GM13976 (cell line): Measurements from ENCODE around the gene ARHGAP1.

ENCODE experiments used
- DNase-seq: peaks from one replicate; pipeline ENCODE4 v3.0.0; 2012; ENCODE audit warnings: low spot score
- in situ Hi-C: fragments of 300-500 bp; cut with MboI; formaldehyde crosslinking; loops from one replicate; pipeline ENCODE4 v1.12.0; 2022; ENCODE audit warnings: low sequenced_read_pairs, mixed read lengths, inconsistent platforms; ENCODE audit not compliant: unreplicated experiment
- TF ChIP-seq, protein P1 (sequence below): IDR thresholded peaks from 2 replicates; pipeline ENCODE4 v1.5.1; 2012; ENCODE audit warnings: borderline replicate concordance, mild to moderate bottlenecking; ENCODE audit not compliant: insufficient read depth; ENCODE audit errors: extremely low read depth, missing control alignments, control extremely low read depth

Gene ARHGAP1

DNA sequence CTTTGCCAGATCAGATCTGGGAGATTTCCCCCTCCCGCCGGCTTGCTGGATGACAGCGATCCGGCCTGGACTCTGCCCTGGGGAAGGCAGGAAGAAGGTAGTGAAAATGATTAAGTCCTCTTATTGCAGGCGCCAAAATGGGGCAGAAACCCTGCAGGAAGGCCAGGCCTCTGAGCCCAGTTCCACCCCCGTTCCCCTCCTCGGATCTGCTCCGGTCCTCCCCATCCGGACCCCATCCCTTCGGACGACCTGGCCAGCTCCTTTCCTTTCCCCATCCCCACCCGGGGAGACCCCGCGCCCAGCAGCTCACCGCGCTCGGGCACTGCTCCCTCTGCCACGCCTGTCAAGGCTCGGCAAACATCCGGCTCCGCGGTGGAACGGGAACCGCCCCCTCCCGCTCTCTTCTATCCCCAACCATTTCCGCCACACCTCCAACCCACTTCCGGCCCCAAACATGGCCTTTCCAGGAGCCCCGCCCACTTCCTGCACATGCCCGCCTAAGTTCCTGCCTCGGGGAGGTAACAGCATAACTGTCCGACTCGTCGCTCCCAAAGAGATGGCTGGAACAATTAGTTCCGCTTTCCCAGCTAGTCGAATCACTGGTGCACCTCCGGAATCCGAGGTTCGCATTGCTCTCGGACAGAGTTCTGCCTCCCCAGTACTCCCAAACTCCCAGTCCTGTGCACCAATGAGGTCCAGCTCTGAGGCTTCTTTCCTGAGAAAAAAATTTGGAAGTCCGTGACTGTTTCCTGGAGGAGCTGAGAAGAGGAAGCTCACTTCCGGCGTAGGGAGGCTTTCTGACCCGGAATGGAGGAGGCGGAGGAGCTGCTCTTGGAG is at the start of gene ARHGAP1, which contains the start of gene ZNF408:
Gene ARHGAP1, minus strand, starts transcription at position 379 of the 837 bp plus-strand sequence. CDS start 4,512 bp downstream, outside the sequence.
Gene ZNF408, plus strand, starts transcription at position 791 of the 837 bp plus-strand sequence. Its CDS starts 17 bp downstream, at position 808.
- TF ChIP-seq, protein P1, sequence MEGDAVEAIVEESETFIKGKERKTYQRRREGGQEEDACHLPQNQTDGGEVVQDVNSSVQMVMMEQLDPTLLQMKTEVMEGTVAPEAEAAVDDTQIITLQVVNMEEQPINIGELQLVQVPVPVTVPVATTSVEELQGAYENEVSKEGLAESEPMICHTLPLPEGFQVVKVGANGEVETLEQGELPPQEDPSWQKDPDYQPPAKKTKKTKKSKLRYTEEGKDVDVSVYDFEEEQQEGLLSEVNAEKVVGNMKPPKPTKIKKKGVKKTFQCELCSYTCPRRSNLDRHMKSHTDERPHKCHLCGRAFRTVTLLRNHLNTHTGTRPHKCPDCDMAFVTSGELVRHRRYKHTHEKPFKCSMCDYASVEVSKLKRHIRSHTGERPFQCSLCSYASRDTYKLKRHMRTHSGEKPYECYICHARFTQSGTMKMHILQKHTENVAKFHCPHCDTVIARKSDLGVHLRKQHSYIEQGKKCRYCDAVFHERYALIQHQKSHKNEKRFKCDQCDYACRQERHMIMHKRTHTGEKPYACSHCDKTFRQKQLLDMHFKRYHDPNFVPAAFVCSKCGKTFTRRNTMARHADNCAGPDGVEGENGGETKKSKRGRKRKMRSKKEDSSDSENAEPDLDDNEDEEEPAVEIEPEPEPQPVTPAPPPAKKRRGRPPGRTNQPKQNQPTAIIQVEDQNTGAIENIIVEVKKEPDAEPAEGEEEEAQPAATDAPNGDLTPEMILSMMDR = no peak
- DNase-seq = peak; percentile 97
- in situ Hi-C loops = no loop called here

DNA sequence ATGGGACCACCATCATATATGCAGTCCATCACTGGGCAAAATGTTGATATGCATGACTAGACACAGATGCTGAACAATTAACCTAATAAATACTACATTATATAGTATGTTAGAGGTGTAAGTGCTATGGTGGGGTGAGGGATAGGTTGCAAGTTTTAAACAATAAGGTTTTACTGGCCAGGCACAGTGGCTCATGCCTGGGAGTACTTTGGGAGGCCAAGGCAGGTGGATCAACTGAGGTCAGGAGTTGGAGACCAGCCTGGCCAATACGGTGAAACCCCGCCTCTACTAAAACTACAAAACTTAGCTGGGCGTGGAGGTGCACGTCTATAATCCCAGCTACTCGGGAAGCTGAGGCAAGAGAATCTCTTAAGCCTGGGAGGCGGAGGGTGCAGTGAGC is 46.7 kb upstream of the ARHGAP1 start:
- TF ChIP-seq, protein P1 = no peak
- no peak for DNase-seq
- in situ Hi-C loops = no loop called here

- in situ Hi-C loops = no loop called here
- DNase-seq = no peak
- TF ChIP-seq, protein P1 = no peak
Observed at GRCh38 chr11:46745995-46746394, 45.6 kb upstream of the ARHGAP1 start.

GRCh38 chr11:46745328-46745727 is 44.9 kb upstream of the ARHGAP1 start:
- in situ Hi-C loops = no loop called here

DNA sequence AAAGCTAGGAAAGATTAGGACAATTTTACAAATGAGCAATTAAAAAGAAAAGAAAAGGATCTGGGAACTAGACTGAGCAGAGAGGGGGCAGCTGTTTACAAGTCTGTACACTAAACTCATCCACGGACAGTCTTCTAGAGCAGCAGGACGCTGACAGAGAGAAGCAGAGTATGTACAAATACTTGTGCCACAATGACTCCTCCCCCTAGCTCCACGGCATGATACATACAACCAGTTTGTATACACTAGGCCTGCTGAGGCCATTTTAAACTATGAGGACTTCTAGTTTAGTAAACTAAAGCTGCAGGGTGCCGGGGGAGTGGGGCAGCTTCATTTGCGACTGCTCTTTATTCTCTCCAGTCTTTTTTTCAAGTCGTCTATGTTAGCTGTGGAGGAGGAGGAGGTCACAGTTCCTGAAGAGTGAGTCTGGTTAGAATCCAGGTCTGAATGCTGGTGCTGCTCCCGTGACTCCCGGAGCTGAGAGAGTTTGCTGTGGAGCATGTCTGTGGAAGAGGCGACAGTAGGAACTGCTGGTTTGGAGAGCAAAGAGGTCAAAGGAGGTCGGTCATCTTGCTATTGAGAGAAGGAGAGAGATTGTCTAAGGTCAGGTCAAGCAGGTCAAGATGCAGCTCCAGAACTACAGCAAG is 43.4 kb upstream of the ARHGAP1 start:
- DNase-seq = no peak
- TF ChIP-seq, protein P1 = no peak
- in situ Hi-C loops = no loop called here

More at GRCh38 chr11:46745328-46745727, 44.9 kb upstream of the ARHGAP1 start:
- no peak for DNase-seq
- TF ChIP-seq, protein P1 = no peak

- in situ Hi-C loops = no loop called here
- TF ChIP-seq, protein P1 = no peak
- DNase-seq = no peak
Observed at GRCh38 chr11:46743043-46743442, 42.6 kb upstream of the ARHGAP1 start.
